GM04503 (cell line): Measurements from ENCODE around the gene WDR5B.
"Not testable (repeated sequence)": the region's sequence is repeated elsewhere in the genome, so short reads cannot be mapped to it uniquely, and the experiment has no call there.

ENCODE experiments used
- DNase-seq: peaks from one replicate; pipeline ENCODE4 v3.0.0-alpha.2; 2012; ENCODE audit warnings: low read depth

The WDR5B gene

DNA sequence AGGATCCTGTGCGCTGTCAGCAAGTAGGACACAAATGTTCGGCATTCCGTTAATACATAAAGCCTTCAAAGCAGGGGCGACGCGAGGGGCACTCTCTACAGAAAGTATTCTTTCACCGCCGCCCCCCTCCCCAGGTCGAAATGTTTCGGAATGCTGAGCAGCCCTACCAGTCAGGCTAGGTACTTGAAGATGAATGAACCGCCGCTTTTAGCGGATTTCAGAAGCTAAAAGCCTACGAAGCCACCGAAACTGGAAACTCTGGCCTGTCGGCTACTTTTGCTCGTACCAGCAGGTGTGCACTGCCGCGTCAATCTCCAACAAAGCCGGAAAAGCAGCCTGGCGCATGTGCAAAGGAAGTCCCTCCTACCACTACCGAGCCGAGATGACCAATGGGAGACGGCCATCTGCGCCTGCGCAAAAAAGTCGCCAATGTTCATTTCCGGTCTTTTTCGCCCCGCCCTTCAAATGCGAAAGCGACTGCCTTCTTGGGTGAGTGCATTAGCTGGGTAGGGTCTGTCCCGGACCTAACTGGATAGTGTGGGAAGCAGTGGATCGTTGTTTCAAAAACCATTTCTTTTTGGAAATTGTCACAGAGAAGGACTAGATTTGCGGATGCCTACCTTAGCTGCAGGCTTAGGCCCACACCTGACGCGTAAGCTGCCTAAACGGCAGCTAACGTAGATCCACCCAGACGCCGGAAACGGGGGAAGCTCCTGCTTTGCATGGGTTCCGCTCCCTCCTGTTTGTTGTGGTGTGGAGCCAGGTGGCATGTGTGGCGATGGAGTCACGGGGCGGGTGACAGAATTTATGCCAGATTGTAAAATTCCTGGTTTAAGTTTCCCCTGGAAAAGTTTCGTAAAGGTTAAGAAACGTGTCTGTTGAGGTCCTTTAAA, at the start of gene WDR5B:
WDR5B (minus strand) TSS at position 301 of the 893 bp plus-strand sequence. CDS start 534 bp downstream, outside the sequence.
- DNase-seq: peak; percentile 90

DNA sequence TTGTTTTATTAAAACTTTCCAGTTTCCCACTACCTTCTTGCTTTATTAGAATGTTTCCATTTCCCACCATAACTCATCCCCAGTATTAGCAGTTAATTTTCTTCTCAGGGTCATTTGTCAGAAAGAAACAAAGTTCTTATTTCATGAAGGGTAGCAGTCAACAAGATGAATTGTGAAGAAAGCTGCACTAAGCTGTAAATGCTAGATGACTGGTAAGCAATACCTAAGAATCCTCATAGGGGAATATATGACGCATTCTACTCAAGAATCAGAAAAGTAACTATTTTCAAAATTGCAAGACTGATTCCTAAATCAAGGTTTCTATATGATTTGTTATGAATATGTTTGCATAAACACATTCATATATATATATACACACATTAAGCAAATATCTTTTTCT, 48.8 kb upstream of the WDR5B start:
- DNase-seq: no peak

DNA sequence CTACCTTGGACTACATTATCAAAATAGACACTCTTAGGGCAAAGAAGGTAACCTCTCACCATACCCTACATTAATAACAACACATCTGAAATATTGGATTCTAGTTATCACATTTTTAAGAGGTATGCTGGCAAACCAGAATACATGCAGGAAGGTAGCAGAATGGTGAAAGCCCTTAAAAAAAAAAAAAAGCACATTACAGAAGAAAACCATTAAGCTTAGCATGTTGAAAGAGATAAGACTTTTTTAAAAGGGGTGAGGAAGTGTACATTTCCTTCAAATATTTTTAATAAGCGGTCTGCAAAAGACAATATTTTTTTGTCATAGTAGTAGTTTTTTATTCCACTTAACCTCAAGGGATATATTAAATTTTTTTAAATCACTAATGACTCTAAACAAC, 46.5 kb upstream of the WDR5B start:
- no peak for DNase-seq

DNA sequence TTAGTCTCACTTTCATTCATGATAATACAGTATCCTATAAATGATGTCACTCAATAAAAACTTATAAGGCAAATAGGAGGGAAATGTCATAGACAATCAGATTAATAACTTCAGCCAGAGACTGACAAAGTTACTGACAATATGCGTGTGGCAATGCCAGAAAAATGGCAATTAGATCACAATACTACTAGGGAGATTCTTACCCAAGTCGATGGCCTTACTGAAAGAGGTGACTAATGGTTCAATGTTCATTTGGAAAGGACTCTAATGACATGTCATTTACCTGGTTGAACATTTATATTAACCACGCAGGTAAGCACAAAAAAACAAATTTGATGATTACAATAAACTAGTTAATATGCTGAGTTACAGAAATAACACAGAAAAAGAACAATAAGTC, 45.9 kb upstream of the WDR5B start:
- DNase-seq: no peak

DNA sequence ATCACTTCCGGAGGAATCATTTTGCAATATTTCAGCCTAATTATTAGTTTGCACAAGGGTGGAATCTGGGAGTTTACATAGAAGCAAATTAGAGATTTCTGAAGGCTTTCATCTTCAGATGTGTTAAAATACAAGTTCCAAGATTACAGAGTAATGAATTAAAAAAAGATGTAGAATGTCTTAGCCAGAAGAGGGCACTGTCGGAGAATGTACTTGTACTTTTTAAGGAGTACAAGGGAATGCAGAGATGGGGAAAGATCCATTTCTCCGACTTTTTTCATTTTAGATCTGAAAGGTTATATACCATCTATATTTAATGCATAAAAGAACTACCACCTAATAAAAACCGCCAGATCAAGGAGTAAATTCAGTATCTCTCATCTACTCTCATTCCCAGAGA, 43.1 kb upstream of the WDR5B start:
- DNase-seq: peak; percentile 1

DNA sequence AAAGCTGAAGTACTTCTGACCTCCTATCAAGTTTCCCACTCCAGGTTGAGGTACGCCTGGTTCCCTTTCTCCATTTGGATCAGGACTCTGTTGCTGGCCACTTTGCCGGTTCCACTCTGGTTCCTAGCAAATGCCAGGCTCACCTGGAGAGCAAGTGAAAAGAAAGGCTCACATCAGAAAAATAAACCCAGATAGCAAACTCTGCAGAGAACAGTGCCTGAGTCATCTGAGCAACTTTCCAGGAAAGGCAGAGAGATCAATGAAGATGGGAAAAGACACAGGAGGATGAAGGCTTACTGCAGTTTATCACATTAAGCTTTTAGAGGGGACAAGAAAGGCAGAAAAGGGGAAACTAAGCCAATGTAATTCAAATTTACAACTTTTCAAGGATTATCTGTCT, 41.8 kb upstream of the WDR5B start:
- DNase-seq: no peak

DNA sequence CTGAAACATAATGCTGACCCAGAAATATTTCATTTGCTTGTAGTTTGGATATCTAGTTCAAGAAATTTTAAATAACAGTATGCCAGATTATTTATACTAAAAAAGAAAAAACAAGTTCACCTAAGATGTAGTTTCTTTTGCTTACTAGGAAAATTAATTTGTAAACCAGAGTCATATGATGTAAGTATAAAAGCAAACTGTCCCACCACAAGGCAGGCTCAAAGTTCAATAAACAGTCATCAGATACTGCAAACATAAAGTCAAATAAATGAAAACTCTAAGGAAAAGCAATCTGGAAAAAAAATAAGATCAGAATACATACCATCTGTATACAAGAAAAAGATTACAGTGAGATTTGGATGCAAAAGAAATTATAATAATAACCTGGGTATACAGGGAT, 40.2 kb upstream of the WDR5B start:
- DNase-seq: no peak

GRCh38 chr3:122451371-122451770, 35.5 kb upstream of the WDR5B start:
- no peak for DNase-seq

GRCh38 chr3:122448218-122448617, 32.4 kb upstream of the WDR5B start:
- not testable (repeated sequence) for DNase-seq

DNA sequence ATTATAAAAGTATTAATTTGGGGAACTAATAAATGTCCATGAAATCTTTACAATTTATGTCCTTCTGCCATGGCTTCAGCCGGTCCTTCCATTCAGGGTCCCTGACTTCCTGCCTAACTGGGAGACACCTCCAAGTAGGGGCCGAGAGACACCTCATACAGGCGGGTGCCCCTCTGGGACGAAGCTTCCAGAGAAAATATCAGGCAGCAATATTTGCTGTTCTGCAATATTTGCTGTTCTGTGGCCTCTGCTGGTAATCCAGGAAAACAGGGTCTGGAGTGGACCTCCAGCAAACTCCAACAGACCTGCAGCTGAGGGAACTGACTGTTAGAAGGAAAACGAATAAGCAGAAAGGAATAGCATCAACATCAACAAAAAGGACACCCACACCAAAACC, 28.6 kb upstream of the WDR5B start:
- not testable (repeated sequence) for DNase-seq

DNA sequence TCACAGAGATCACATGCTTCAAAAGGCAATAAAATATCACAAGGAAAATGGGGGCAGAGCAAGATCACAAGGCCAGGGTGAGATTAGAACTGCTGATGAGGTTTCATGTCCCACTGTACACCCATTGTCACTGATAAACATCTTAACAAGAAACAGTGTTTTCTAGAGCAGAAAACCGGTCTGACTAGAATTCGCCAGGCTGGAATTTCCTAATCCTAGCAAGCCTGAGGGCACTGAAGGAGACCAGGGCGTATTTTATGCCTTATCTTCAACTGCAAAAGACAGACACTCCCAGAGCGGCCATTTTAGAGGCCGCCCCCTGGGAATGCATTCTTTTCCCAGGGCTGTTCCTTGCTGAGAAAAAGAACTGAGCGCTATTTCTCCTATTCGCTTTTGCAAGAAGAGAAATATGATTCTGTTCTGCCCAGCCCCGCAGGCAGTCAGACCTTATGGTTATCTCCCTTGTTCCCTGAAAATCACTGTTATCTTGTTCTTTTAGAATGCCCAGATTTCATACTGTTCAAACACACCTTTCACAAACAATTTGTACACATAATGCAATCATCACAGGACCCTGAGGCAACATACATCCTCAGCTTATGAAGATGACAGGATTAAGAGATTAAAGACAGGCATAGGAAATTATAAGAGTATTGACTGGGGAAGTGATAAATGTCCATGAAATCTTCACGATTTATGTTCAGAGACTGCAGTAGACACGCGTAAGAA, 28.1 kb upstream of the WDR5B start:
- not testable (repeated sequence) for DNase-seq

- no peak for DNase-seq
Observed at GRCh38 chr3:122443090-122443489, 27.2 kb upstream of the WDR5B start.

DNA sequence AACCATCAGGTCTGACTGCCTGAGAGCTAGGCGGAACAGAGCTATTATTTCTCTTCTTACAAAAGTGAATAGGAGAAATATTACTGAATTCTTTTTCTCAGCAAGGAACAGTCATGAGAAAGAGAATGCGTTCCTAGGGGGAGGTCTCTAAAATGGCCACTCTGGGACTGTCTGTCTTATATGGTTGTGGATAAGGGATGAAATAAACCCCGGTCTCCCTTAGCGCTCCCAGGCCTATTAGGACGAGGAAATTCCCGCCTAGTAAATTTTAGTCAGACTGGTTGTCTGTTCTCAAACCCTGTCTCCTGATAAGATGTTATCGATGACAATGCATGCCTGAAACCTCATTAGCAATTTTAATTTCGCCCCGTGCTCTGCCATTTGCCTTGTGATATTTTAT, 20.1 kb upstream of the WDR5B start:
- no peak for DNase-seq

- no peak for DNase-seq
Observed at GRCh38 chr3:122430371-122430770, 14.5 kb upstream of the WDR5B start.

DNA sequence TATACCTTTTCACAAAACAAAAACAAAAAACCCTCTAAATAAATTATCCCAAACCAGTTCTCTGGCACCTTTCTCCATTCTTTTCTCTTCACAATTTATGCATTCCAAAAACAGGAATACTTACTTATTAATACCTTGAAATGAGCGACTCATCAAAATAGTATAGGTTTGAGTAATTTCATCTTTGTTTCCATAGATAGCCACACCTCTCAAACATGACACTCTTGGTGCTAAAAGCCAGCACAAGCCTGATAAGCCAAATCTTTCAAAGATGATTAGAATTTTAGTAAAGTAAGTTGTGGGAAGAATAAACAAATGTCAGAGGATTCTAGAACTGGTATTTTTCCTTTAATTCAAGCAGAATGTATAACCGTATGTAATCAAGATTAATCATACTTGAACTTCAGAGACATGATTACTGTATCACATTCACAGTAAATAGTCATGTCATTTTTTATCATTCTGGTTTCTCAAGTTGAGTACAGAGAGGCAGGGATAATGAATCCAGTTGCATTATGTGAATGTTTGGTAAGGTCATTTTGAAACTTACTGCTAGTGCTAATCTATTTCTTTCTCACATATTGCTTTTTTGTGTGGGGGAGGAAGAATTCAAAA, 12.1 kb upstream of the WDR5B start:
- DNase-seq: no peak

DNA sequence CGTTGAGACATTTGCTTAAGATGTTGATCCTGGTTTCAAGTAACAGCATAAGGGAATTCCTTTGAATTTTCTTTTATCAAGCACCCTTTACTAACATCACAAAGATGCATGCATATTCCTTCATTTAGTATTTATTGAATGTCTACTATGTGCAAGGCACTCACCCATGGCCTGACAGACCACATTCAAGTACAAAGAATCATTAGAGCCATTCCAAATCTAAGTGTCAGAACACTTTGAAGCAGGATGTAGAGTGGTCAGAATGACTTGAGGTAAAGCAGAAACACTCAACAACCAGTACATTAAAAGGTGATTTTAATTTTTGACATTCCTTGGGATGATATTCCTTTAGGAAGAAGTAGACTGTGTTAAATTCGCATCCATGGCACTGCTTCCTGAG, 6.0 kb upstream of the WDR5B start:
- no peak for DNase-seq

GRCh38 chr3:122421101-122421500, 5.2 kb upstream of the WDR5B start:
- no peak for DNase-seq

DNA sequence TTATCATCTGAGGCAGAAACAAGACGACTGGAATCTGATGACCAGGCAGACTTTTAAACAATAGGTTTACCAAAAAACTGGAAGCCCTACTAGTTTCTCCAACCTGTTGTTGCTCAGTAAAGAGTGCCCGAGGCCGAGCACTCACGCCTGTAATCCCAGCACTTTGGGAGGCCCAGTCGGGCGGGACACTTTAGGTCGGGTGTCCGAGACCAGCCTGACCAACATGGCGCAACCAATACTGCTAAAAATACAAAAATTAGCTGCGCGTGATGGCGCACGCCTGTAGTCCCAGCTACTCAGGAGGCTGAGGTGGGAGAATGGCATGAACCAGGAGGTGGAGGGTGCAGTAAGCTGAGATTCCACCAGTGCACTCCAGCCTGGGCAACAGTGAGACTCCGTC, 1.1 kb upstream of the WDR5B start:
- no peak for DNase-seq

DNA sequence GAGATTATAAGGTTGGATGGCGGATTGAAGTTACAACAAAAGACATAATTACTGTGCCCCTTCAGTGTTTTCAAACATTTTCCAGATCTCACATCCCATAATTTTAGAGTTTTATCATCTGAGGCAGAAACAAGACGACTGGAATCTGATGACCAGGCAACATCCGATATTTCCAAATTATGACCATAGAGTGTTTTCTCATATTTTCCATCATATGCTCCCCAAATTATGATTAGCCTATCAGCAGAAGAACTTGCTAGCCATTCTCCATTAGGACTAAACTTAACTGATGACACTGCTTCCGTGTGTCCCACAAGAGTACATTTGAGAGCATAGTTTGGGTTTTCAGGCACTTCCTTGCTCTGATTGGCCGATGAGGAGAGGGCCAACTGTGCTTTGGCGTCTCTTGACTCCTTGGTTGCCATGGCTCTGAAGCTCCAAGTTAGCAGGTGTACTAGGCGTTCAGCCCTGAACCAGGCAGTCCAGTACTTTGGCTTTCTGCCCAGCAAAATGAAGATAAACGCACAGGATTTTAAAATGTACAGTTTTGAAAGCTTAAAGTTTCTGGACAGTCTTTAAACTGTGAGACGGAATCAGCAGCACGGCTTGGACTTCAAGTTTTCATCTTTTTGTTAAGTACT, 638 bp downstream of the WDR5B start:
- no peak for DNase-seq

GRCh38 chr3:122414391-122414790, 1.5 kb downstream of the WDR5B start:
- no peak for DNase-seq

GRCh38 chr3:122410639-122411038, 5.2 kb downstream of the WDR5B start:
- no peak for DNase-seq

DNA sequence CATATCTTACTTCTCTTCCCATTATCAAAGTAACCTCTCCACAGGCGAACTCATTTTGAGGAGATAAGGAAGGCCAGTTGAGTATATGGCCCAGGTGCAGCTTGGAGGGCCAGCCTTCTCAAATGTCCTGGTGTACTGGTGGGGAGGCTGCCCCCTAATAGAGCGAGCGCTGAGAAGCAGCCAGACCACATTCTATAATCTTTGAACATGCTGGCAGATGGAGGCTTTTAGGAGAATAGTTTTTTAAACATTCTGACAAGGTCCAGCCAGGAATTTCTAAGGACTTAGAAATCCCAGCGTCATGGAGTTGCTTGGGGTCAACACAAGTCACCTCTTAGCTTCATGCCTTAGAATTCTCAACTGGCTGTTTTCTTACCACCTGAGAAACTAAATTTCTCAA, 5.8 kb downstream of the WDR5B start:
- no peak for DNase-seq
